GOT3 (cell line): Measurements from ENCODE around the gene TGOLN2.
"Not testable (repeated sequence)": the region's sequence is repeated elsewhere in the genome, so short reads cannot be mapped to it uniquely, and the experiment has no call there.

Experiments
- DNase-seq: peaks from one replicate; lab custom pipeline; 2025; ENCODE audit warnings: mixed read lengths; lab: John Stamatoyannopoulos, UW

The TGOLN2 gene

DNA sequence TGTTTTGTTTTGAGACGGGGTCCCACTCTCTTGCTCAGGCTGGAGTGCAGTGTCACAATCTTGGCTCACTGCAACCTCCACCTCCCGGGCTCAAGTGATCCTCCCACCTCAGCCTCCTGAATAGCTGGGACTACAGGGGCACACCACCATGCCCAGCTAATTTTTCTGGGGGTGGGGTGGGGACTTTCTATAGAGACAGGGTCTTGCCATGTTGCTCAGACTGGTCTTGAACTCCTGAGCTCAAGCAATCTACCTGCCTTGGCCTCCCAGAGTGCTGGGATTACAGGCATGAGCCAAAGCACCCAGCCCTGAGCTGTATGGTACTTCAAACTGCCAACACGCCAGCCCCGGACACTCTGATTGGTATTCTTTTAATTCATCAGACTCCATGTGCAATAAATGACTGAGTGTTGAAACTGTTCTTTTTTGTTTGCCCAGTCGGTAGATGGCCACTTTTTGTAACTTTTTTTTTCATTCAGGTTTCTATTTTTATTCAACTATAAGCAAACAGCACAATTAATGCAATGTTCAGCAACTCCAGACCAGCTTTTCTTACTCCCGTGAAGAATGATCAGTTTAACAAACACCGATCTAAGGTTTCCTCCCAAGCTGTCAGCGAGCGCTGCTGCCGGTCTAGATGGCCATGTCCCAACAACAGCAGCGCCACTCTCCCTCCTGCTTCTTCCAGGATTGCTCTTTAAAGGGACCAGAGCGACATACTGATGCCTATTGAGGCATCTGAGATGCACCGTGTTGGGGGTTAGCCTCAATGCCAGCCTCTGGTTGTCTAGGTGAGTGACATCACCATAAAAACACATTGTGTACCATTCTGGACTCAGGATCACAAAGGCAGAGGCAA, 12.5 kb upstream of the TGOLN2 start:
- no peak for DNase-seq

DNA sequence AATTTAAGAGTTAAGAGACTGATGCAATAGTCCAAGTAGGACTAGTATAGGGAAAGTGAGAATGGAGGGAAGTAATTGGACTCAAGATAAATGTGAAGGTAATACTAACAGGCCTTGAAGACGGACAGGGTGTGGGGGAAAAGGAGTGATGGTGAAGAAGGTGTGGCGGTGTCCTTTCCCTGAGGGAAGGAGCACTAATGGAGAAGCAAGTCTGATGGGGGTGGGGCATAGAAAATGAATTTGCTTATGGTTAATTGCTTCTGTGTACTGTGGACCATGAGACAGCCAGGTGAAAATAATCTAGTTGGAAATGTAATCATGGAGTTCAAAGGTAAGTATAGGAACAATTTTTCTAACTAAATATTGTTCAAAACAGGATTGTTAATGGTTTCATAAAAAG, 7.1 kb upstream of the TGOLN2 start:
- no peak for DNase-seq

DNA sequence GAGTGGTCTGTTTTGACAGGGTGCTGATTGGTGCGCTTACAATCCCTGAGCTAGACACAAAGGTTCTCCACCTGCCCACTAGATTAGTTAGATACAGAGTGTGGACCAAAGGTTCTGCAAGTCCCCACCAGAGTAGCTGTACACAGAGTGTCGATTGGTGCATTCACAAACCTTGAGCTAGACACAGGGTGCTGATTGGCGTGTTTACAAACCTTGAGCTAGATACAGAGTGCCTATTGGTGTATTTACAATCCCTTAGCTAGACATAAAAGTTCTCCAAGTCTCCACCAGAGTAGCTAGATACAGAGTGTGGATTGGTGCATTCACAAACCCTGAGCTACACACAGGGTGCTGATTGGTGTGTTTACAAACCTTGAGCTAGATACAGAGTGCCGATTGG, 6.1 kb upstream of the TGOLN2 start:
- not testable (repeated sequence) for DNase-seq

GRCh38 chr2:85330839-85331636, 3.2 kb upstream of the TGOLN2 start:
- no peak for DNase-seq

- DNase-seq: not testable (repeated sequence)
These were observed 1.9 kb upstream of the TGOLN2 start for GRCh38 chr2:85329701-85330100.

- DNase-seq: no peak
These were observed 1.4 kb upstream of the TGOLN2 start for GRCh38 chr2:85329181-85329651.

GRCh38 chr2:85327160-85327821, 498 bp downstream of the TGOLN2 start:
- no peak for DNase-seq

GRCh38 chr2:85326406-85327159, 1.2 kb downstream of the TGOLN2 start:
- no peak for DNase-seq

DNA sequence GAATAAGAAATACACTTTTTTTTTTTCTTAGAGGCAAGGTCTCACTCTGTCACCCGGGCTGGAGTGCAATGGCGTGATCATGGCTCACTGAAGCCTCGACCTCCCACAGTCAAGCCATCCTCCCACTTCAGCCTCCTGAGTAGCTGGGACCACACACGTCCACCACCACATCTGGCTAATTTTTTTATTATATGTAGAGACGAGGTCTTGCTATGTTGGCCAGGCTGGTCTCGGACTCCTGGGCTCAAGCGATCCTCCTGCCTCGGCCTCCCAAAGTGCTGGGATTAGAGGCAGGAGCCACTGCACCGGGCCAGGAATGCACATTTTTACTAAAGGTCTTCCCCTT, 2.4 kb downstream of the TGOLN2 start:
- no peak for DNase-seq

DNA sequence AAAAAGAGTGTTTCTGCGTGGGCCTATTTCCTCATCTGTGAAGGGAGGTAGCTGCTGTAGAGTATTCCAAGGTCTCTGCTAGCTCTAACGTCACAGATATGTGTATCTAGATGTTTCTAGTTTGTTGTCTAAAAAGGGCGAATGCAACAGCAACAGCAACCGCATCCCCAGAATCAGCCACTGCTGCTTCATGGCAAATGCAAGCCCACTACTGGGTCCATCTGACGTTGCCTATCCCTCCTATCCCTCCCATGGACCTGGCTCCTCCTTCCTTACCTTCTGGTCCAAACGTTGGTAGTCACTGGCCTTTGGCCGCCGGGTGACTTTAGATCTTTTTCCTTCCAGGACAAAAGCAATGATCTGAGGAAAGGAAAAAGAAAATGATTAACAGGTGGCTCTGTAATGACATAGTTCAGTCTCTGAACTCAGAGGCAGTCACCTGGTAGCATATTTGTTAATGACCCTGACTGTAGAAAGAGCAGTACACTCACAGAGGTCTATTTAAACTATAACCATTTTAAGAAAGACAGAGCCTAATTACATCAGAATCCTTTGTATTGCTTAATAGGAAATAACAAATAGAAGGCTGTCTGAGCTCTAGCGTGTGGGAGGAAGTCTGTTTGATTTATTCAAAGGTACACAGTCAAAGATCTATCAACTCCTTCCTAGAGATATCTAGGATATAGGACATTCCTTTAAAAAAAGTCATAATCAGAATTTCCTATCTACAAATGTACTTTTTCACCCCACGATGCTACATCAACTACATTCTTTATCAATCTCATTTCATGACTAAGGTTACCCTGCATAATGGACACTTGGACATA, 2.9 kb downstream of the TGOLN2 start:
- DNase-seq: no peak

DNA sequence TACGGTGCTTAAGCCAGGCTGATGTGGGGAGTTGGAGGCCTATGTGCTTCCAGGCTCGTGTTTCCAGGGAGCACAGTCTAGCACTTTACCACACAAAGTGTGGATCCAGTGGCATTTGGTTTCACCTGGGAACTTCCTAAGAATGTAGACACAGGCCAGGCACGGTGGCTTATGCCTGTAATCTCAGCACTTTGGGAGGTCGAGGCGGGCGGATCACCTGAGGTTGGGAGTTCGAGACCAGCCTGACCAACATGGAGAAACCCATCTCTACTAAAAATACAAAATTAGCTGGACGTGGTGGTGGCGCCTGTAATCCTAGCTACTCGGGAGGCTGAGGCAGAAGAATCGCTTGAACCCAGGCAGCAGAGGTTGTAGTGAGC, 3.8 kb downstream of the TGOLN2 start:
- not testable (repeated sequence) for DNase-seq

GRCh38 chr2:85323351-85323987, 4.3 kb downstream of the TGOLN2 start:
- DNase-seq: no peak

- DNase-seq: no peak
These were observed 8.0 kb downstream of the TGOLN2 start for GRCh38 chr2:85319796-85320195.

DNA sequence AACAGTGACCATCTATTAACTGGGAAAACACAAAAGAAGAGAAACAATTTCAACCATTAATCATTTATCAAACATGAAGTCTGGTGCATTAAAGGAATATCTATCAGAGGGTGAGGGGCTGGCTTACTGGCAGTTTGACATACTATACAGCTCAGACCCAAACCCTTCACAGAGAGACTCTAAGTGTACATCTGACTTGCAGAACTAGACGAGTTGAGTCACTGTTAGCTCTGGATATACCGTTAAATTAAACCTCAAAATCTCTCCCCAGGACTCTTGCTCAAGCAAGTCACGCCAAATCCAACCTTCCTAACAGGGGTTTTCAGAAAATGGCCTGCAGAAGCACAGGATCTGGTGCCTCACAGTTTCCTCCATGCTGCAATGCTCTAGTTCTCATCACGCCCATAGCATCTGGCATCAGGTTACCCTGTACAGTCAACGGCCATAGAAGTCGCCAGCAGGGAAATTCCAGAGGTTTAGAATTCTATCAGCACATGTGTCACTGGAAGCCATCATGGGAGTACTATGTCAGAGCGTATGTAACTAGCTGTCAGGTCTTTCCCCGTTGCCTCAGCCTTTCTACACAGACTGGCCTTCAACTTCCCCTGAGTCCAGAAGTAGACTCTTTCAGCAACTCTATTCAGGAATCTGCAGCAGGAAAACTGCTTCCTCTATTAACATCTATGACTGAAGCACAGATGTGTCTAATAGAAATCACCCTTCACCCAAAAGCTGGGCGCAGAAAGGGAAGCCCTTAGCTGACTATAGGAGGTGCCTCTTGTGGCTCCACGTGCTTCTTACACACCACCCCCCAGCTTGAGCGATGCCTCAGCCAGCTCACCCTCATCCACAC, 9.3 kb downstream of the TGOLN2 start:
- no peak for DNase-seq

GRCh38 chr2:85315921-85316320, 11.9 kb downstream of the TGOLN2 start:
- DNase-seq: not testable (repeated sequence)

GRCh38 chr2:85314884-85315242, 12.9 kb downstream of the TGOLN2 start:
- DNase-seq: no peak

- DNase-seq: no peak
These were observed 15.4 kb downstream of the TGOLN2 start for GRCh38 chr2:85312404-85312803.

DNA sequence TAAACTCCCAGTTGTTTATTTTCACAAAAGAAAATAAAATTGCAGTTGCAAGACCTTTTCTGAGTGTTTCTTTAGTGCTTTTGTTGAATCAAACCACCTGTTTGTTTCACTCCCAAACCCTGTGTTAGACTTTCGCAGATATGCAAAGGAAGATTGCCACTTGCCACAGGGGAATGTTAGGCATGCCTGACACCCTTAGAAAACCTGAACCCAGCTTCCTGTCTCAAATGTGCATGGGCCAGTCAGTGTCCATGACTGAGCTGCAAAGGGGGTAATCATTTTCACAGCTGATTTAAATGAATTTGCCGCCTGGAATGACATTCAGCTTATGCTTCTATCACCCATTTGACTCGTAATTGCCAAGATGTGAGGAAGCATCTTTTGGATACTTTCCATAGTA, 17.5 kb downstream of the TGOLN2 start:
- no peak for DNase-seq

- DNase-seq: no peak
These were observed 18.0 kb downstream of the TGOLN2 start for GRCh38 chr2:85309699-85310321.
